ENCODE data around the gene DLEC1. TPM values are rescaled to one million over a fixed set of nuclear protein-coding genes. Genes with fewer than 3 reads are reported as not detected.

DLEC1 gene
- total and polyA plus RNA-seq, 2 of the 4 experiments (the other 2 are of a cell fraction), result 0.03 TPM; not detected in 1

- H2AK9ac ChIP-seq (replicated peaks; ENCODE audit: low read depth, low read length, poor library complexity), result peak overlapping the region; percentile 39
- no peak overlapping the region for H3K56ac ChIP-seq (ENCODE audit: extremely low read depth, insufficient read depth, low read length)
- no peak overlapping the region for H4K91ac ChIP-seq (ENCODE audit: insufficient read depth, low read depth, low read length)
- H3K4me3 ChIP-seq (ENCODE audit: insufficient read depth, low read depth, low read length), result no peak overlapping the region
- no peak overlapping the region for H3K27ac ChIP-seq (ENCODE audit: insufficient read depth, low read length)
- no peak overlapping the region for H2BK15ac ChIP-seq (ENCODE audit: low read depth, low read length)
- H3K23ac ChIP-seq (ENCODE audit: low read depth, low read length), result no peak overlapping the region
- no peaks in the 10 kb centered on the region for H3K79me1 ChIP-seq (ENCODE audit: low read depth in 1 of 2, low read length in 2 of 2)
- ChIA-PET POLR2A (ENCODE audit: unreplicated experiment) (no interaction called here), CTCF (no interaction called here)
- H3K14ac ChIP-seq (replicated peaks; ENCODE audit: low read depth, low read length), result no peak overlapping the region
- no peaks in the 10 kb centered on the region for H3K9me3 ChIP-seq (ENCODE audit: control insufficient read depth, insufficient read depth, low read length)
- no peak overlapping the region for H2BK5ac ChIP-seq (ENCODE audit: low read depth, low read length, poor library complexity, severe bottlenecking)
- WGBS, 2 experiments (ENCODE audit: extremely low coverage in 2 of 2, insufficient read length in 1 of 2), result 96% methylated on average over 4 of the region's 15 CpGs; no CpG with 5 or more reads in 1 of the 2 experiments
- no peak overlapping the region for H2BK120ac ChIP-seq (ENCODE audit: low read depth, low read length)
- no peaks in the 10 kb centered on the region for H3K4me1 ChIP-seq (ENCODE audit: control insufficient read depth, insufficient read depth, low read length)
- intact Hi-C loops (cut with micrococcal nuclease) (no loop called here), in situ Hi-C loops (cut with MboI; ENCODE audit: low sequenced_read_pairs) (no loop called here), dilution Hi-C loops (cut with HindIII; ENCODE audit: low sequenced_read_pairs, unreplicated experiment) (no loop called here)
- no peak overlapping the region for H4K5ac ChIP-seq (ENCODE audit: low read depth, low read length)
- no peaks in the 10 kb centered on the region for H3K27me3 ChIP-seq (ENCODE audit: control insufficient read depth, insufficient read depth, low read length)
- H3K4ac ChIP-seq (ENCODE audit: low read depth, low read length), result no peak overlapping the region
- H3K9ac ChIP-seq (ENCODE audit: low read depth, low read length), result no peak overlapping the region
- no peak overlapping the region for H2AK5ac ChIP-seq (ENCODE audit: low read depth, low read length)
- H4K20me1 ChIP-seq (ENCODE audit: insufficient read depth, low read length), result peaks cover 8% of the 10 kb centered on the region; the same call in 1 of the 2 replicates
- H3K36me3 ChIP-seq (ENCODE audit: control insufficient read depth, insufficient read depth, low read length), result peaks cover 28% of the 10 kb centered on the region
- no peak overlapping the region for H2AFZ ChIP-seq (replicated peaks; ENCODE audit: low read length, poor library complexity)
- ATAC-seq (ENCODE audit: low read depth) (no peak), DNase-seq (no peak)
- peaks cover 8% of the 10 kb centered on the region; the same call in 1 of the 2 replicates for H3K9me1 ChIP-seq (ENCODE audit: insufficient read depth, low read length)
- no peak for TF ChIP-seq MXI1 (IDR thresholded peaks at IDR 0.05; ENCODE audit: borderline replicate concordance, low read depth, low read length)
- H2BK20ac ChIP-seq (ENCODE audit: low read depth, low read length), result no peak overlapping the region
- no peak overlapping the region for H3K18ac ChIP-seq (ENCODE audit: low read depth, low read length)
- BruUV-seq (replicated peaks), result no TSS peak
- no peak overlapping the region for H3K4me2 ChIP-seq (ENCODE audit: low read depth, low read length)
- no peak overlapping the region for H4K8ac ChIP-seq (ENCODE audit: low read depth in 2 of 2, low read length in 2 of 2)
Measured at GRCh38 chr3:38005076-38006020, 33.7 kb upstream of the DLEC1 start.
